ENCODE results near the gene THBD. TPM values are rescaled to one million over a fixed set of nuclear protein-coding genes. Genes with fewer than 3 reads are reported as not detected.
A peak's percentile ranks its signal among the peaks of the same experiment; 100 is the strongest.

Gene THBD
- total and polyA plus RNA-seq, 4 experiments from 2014 or later: 0.05 to 0.50 (median 0.29) TPM; not detected in 1

- no peak for DNase-seq
- intact Hi-C loops (cut with micrococcal nuclease): loop anchor here (10.0 kb wide), 1 partner anchor 56 kb away; no protein-coding TSS in a partner anchor
- Histone ChIP-seq H3K27me3 (ENCODE audit: insufficient read depth, low read length) (no peaks in the 10 kb centered on the region), H3K9me3 (ENCODE audit: control insufficient read depth in 1 of 2, low read length in 2 of 2) (no peaks in the 10 kb centered on the region), H3K27ac (ENCODE audit: low read depth, low read length) (no peak overlapping the region), H3K4me3 (ENCODE audit: low read length in 2 of 2) (no peak overlapping the region), H3K36me3 (ENCODE audit: insufficient read depth, low read length) (no peaks in the 10 kb centered on the region), H3K4me1 (ENCODE audit: insufficient read depth, low read length) (peaks cover 13% of the 10 kb centered on the region)
- CTCF ChIA-PET (ENCODE audit: partially characterized antibody): no interaction called here
- H3K27me3 Mint-ChIP-seq: peaks cover 2 to 4% of the 10 kb centered on the region in 2 donors
- H3K9me3 Mint-ChIP-seq: no peaks in the 10 kb centered on the region
- H3K4me1 Mint-ChIP-seq: peaks cover 2 to 28% (median 9%) of the 10 kb centered on the region in 4 donors
- no peak overlapping the region for H3K4me3 Mint-ChIP-seq
- H3K36me3 Mint-ChIP-seq: no peaks in the 10 kb centered on the region
- H3K27ac Mint-ChIP-seq: no peak overlapping the region
- POLR2A ChIA-PET (ENCODE audit: partially characterized antibody): no interaction called here
Measured at GRCh38 chr20:23088866-23089265, 39.4 kb upstream of the THBD start.

GRCh38 chr20:23087587-23088251, 38.2 kb upstream of the THBD start:
- H3K4me3 Mint-ChIP-seq: no peak overlapping the region
- Histone ChIP-seq H3K4me1 (ENCODE audit: insufficient read depth, low read length) (peaks cover 13% of the 10 kb centered on the region), H3K36me3 (ENCODE audit: insufficient read depth, low read length) (no peaks in the 10 kb centered on the region), H3K27me3 (ENCODE audit: insufficient read depth, low read length) (no peaks in the 10 kb centered on the region), H3K27ac (ENCODE audit: low read depth, low read length) (no peak overlapping the region), H3K4me3 (ENCODE audit: low read length in 2 of 2) (no peak overlapping the region), H3K9me3 (ENCODE audit: control insufficient read depth in 1 of 2, low read length in 2 of 2) (no peaks in the 10 kb centered on the region)
- DNase-seq: no peak
- CTCF ChIA-PET (ENCODE audit: partially characterized antibody): no interaction called here
- peaks cover 7 to 39% (median 17%) of the 10 kb centered on the region in 4 donors for H3K4me1 Mint-ChIP-seq
- intact Hi-C loops (cut with micrococcal nuclease): loop anchor here (10.0 kb wide), 1 partner anchor 57 kb away; no protein-coding TSS in a partner anchor
- no peaks in the 10 kb centered on the region for H3K36me3 Mint-ChIP-seq
- peak overlapping the region in 6 of 7 donors; percentile 4 to 79 (median 28) for H3K27ac Mint-ChIP-seq
- POLR2A ChIA-PET (ENCODE audit: partially characterized antibody): no interaction called here
- no peaks in the 10 kb centered on the region for H3K9me3 Mint-ChIP-seq
- H3K27me3 Mint-ChIP-seq: peaks cover 2 to 4% of the 10 kb centered on the region in 2 donors

DNA sequence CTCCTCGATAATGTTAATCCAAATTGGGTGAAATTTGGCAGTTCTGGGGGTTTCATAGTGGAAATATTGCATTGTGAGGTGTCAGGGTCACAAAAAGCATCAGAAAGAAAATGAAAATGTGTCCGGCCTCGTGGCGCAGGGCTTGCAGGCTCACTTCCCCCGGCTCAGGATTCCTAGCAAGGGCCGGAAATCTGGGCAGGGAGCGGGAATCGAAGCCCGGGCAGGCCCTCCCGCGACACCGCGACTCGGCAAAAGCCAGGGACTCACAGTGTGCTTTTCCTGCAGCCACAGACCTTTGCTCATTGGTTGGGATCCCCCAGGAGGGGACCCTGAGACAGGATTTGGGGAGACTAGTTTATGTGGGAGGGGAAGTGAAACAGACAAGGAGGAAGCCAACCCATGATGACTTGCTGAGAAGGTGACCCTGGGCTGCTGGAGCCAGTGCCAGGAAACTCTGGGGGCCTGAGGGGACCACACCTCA, 37.5 kb upstream of the THBD start:
- peaks cover 11 to 42% (median 20%) of the 10 kb centered on the region in 4 donors for H3K4me1 Mint-ChIP-seq
- Histone ChIP-seq H3K36me3 (ENCODE audit: insufficient read depth, low read length) (no peaks in the 10 kb centered on the region), H3K27ac (ENCODE audit: low read depth, low read length) (no peak overlapping the region), H3K4me3 (ENCODE audit: low read length in 2 of 2) (no peak overlapping the region), H3K27me3 (ENCODE audit: insufficient read depth, low read length) (no peaks in the 10 kb centered on the region), H3K4me1 (ENCODE audit: insufficient read depth, low read length) (peaks cover 13% of the 10 kb centered on the region), H3K9me3 (ENCODE audit: control insufficient read depth in 1 of 2, low read length in 2 of 2) (no peaks in the 10 kb centered on the region)
- peak overlapping the region in 2 of 7 donors; percentile 92 to 94 for H3K27ac Mint-ChIP-seq
- POLR2A ChIA-PET (ENCODE audit: partially characterized antibody): no interaction called here
- H3K36me3 Mint-ChIP-seq: no peaks in the 10 kb centered on the region
- peaks cover 2 to 5% of the 10 kb centered on the region in 2 donors for H3K27me3 Mint-ChIP-seq
- no peaks in the 10 kb centered on the region for H3K9me3 Mint-ChIP-seq
- intact Hi-C loops (cut with micrococcal nuclease): loop anchor here (10.0 kb wide), 1 partner anchor 58 kb away; no protein-coding TSS in a partner anchor
- peak overlapping the region in 4 of 8 donors; percentile 0 to 84 (median 24) for H3K4me3 Mint-ChIP-seq
- DNase-seq: no peak
- CTCF ChIA-PET (ENCODE audit: partially characterized antibody): no interaction called here

DNA sequence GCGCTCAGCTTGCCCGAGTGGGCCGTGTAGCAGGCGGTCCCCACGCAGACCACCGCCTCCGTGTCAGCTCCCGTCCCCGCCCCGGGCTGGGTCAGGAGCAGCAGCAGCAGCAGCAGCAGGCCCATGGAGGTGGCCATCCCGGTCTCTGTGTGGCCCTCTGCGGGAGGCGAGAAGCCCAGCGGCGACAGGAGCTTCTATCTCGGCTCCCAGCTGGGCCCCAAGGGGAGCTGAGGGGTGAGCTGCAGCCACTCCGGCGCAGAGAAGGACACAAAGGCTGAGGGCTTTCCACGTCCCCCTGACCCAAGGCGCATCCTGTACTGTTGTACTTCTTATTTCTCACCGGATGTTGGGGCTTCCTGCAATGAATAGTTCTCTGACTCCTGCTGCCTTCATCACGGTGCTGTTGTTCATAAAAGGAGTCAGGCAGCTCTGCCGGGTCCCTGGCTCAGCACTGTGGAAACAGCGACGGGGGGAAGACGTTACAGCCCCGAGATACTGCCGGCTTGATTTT, 36.6 kb upstream of the THBD start, which contains the start of gene CD93:
Gene CD93 (minus strand): TSS at position 269 of the 511 bp plus-strand sequence. CDS start 132 bp downstream, at position 137.
- intact Hi-C loops (cut with micrococcal nuclease): loop anchor here (10.0 kb wide), 1 partner anchor 59 kb away; no protein-coding TSS in a partner anchor
- POLR2A ChIA-PET (ENCODE audit: partially characterized antibody): interaction anchor here (0.9 kb wide), 1 partner anchor 73 kb away, joined by 3 read pairs; no protein-coding TSS in a partner anchor
- H3K36me3 Mint-ChIP-seq: no peaks in the 10 kb centered on the region
- Histone ChIP-seq H3K27ac (ENCODE audit: low read depth, low read length) (no peak within 1 kb of the TSS), H3K4me1 (ENCODE audit: insufficient read depth, low read length) (peaks cover 13% of the 10 kb centered on the region), H3K36me3 (ENCODE audit: insufficient read depth, low read length) (no peaks in the 10 kb centered on the region), H3K4me3 (ENCODE audit: low read length in 2 of 2) (no peak within 1 kb of the TSS), H3K9me3 (ENCODE audit: control insufficient read depth in 1 of 2, low read length in 2 of 2) (no peaks in the 10 kb centered on the region), H3K27me3 (ENCODE audit: insufficient read depth, low read length) (no peaks in the 10 kb centered on the region)
- H3K4me1 Mint-ChIP-seq: peaks cover 11 to 42% (median 21%) of the 10 kb centered on the region in 4 donors
- peak within 1 kb of the TSS; percentile 59 to 94 (median 91) for H3K27ac Mint-ChIP-seq
- H3K4me3 Mint-ChIP-seq: peak within 1 kb of the TSS; percentile 79 to 87 (median 82)
- H3K9me3 Mint-ChIP-seq: no peaks in the 10 kb centered on the region
- H3K27me3 Mint-ChIP-seq: peaks cover 2 to 5% of the 10 kb centered on the region in 2 donors
- peak in 4 of 5 donors; percentile 11 to 41 (median 31) for DNase-seq
- CTCF ChIA-PET (ENCODE audit: partially characterized antibody): no interaction called here

GRCh38 chr20:23085436-23086055, 36.1 kb upstream of the THBD start:
- H3K27ac Mint-ChIP-seq: peak overlapping the region in 2 of 7 donors; percentile 63 to 67
- H3K4me3 ChIP-seq (ENCODE audit: low read length in 2 of 2): no peak overlapping the region
- H3K27ac ChIP-seq (ENCODE audit: low read depth, low read length): no peak overlapping the region
- peak overlapping the region; percentile 30 to 87 (median 82) for H3K4me3 Mint-ChIP-seq
- intact Hi-C loops (cut with micrococcal nuclease): loop anchor here (10.0 kb wide), 1 partner anchor 59 kb away; no protein-coding TSS in a partner anchor
- DNase-seq: no peak
- H3K4me1 ChIP-seq (ENCODE audit: insufficient read depth, low read length): peaks cover 13% of the 10 kb centered on the region
- H3K4me1 Mint-ChIP-seq: peaks cover 11 to 42% (median 21%) of the 10 kb centered on the region in 4 donors
- H3K27me3 Mint-ChIP-seq: peaks cover 2 to 5% of the 10 kb centered on the region in 2 donors
- no peaks in the 10 kb centered on the region for H3K36me3 ChIP-seq (ENCODE audit: insufficient read depth, low read length)
- no peaks in the 10 kb centered on the region for H3K36me3 Mint-ChIP-seq
- H3K27me3 ChIP-seq (ENCODE audit: insufficient read depth, low read length): no peaks in the 10 kb centered on the region
- no peaks in the 10 kb centered on the region for H3K9me3 ChIP-seq (ENCODE audit: control insufficient read depth in 1 of 2, low read length in 2 of 2)
- CTCF ChIA-PET (ENCODE audit: partially characterized antibody): no interaction called here
- no peaks in the 10 kb centered on the region for H3K9me3 Mint-ChIP-seq
- POLR2A ChIA-PET (ENCODE audit: partially characterized antibody): interaction anchor here (0.9 kb wide), 1 partner anchor 74 kb away, joined by 3 read pairs; no protein-coding TSS in a partner anchor

DNA sequence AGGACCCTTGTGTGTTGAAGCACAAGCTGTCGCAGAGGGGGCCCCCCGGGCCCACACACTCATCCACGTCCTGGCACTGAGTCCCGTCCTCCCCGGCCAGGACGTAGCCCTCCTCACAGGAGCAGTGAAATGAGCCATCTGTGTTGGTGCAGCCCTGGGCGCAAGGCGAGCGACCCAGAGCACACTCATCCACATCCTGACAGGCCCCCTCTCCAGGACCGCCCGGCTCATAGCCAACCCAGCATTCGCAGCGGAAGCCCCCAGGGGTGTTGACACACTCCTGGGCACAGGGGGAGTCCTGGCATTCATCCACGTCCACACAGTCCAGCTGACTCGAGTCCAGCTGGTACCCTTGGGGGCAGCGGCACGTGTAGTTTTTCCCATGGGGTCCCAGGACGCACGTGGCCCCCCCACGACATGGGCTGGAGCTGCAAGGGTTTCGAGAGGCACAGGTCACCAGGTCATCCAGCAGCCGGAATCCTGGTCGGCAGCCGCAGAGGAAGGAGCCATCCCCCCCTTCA, 35.4 kb upstream of the THBD start:
- intact Hi-C loops (cut with micrococcal nuclease): loop anchor here (10.0 kb wide), 1 partner anchor 60 kb away; no protein-coding TSS in a partner anchor
- CTCF ChIA-PET (ENCODE audit: partially characterized antibody): no interaction called here
- Mint-ChIP-seq H3K36me3 (no peaks in the 10 kb centered on the region), H3K4me1 (peaks cover 11 to 42% (median 21%) of the 10 kb centered on the region in 4 donors), H3K27me3 (peaks cover 2 to 5% of the 10 kb centered on the region in 2 donors), H3K9me3 (no peaks in the 10 kb centered on the region), H3K4me3 (peak overlapping the region in 4 of 8 donors; percentile 20 to 58 (median 45)), H3K27ac (peak overlapping the region in 1 of 7 donors; percentile 12)
- Histone ChIP-seq H3K27me3 (ENCODE audit: insufficient read depth, low read length) (no peaks in the 10 kb centered on the region), H3K4me3 (ENCODE audit: low read length in 2 of 2) (no peak overlapping the region), H3K36me3 (ENCODE audit: insufficient read depth, low read length) (no peaks in the 10 kb centered on the region), H3K4me1 (ENCODE audit: insufficient read depth, low read length) (peaks cover 13% of the 10 kb centered on the region), H3K9me3 (ENCODE audit: control insufficient read depth in 1 of 2, low read length in 2 of 2) (no peaks in the 10 kb centered on the region), H3K27ac (ENCODE audit: low read depth, low read length) (no peak overlapping the region)
- no peak for DNase-seq
- POLR2A ChIA-PET (ENCODE audit: partially characterized antibody): no interaction called here
